Activated B cell treated with CpG ODN at 0.5 μM for 24 hours (primary cell): ENCODE data around the gene SORBS1. TPM values are rescaled to one million over a fixed set of nuclear protein-coding genes. Genes with fewer than 3 reads are reported as not detected.

Experiments used
- ATAC-seq: fragments of 200-7000 bp; cut with Tn5 transposase; one replicate; pipeline ENCODE4 v1.10.0; 2021; ENCODE audit warnings: low read depth, mild to moderate bottlenecking, moderate library complexity
- CTCF ChIA-PET: fragments of 350-600 bp; sonication (Branson Sonifier 250); formaldehyde crosslinking; loops from one replicate; lab custom pipeline; 2021; ENCODE audit warnings: antibody characterized with exemption; lab: Charles Lee
- POLR2A ChIA-PET: fragments of 350-600 bp; sonication (Branson Sonifier 250); formaldehyde crosslinking; loops from one replicate; lab custom pipeline; 2021; ENCODE audit warnings: antibody characterized with exemption; lab: Charles Lee
- DNase-seq: peaks from one replicate; pipeline ENCODE4 v3.0.0; 2022
- H3K27ac Mint-ChIP-seq: one replicate; pipeline ENCODE4 v1.8.0; 2020; ENCODE audit warnings: mixed read lengths
- H3K27me3 Mint-ChIP-seq: one replicate; pipeline ENCODE4 v1.8.0; 2021; ENCODE audit warnings: mixed read lengths
- H3K36me3 Mint-ChIP-seq: one replicate; pipeline ENCODE4 v1.8.0; 2021; ENCODE audit warnings: low read depth, mixed read lengths
- H3K4me1 Mint-ChIP-seq: one replicate; pipeline ENCODE4 v1.8.0; 2021; ENCODE audit warnings: mixed read lengths
- H3K4me3 Mint-ChIP-seq: one replicate; pipeline ENCODE4 v1.8.0; 2020; ENCODE audit warnings: mild to moderate bottlenecking, mixed read lengths
- H3K9me3 Mint-ChIP-seq: one replicate; pipeline ENCODE4 v1.8.0; 2020; ENCODE audit warnings: mixed read lengths
- intact Hi-C: fragments of 100-400 bp; cut with micrococcal nuclease; formaldehyde crosslinking; loops from one replicate; pipeline ENCODE4 v1.15.1; 2024
- total RNA-seq: library from RNA; stranded (reverse); gene quantifications from 2 replicates; pipeline ENCODE4 v1.2.3, GENCODE V29; 2022
- TF ChIP-seq, protein P1 (sequence below): fragments of 200-600 bp; IDR thresholded peaks from one replicate; pipeline ENCODE4 v1.8.0; 2022; ENCODE audit warnings: antibody characterized with exemption, mild to moderate bottlenecking

Gene SORBS1
- total RNA-seq, 1 donor from 2014 or later, result 0.42 TPM

- Mint-ChIP-seq H3K27me3 (peaks cover 1% of the 10 kb centered on the region), H3K36me3 (peaks cover 24% of the 10 kb centered on the region), H3K9me3 (no peaks in the 10 kb centered on the region), H3K4me1 (no peaks in the 10 kb centered on the region), H3K4me3 (no peak overlapping the region), H3K27ac (no peak overlapping the region)
- intact Hi-C loops, result no loop called here
- ChIA-PET POLR2A (no interaction called here), CTCF (interaction anchor here (1.1 to 1.7 kb wide), 2 partner anchors 171 to 262 kb away, joined by 7 read pairs; no protein-coding TSS in a partner anchor)
- TF ChIP-seq, protein P1, sequence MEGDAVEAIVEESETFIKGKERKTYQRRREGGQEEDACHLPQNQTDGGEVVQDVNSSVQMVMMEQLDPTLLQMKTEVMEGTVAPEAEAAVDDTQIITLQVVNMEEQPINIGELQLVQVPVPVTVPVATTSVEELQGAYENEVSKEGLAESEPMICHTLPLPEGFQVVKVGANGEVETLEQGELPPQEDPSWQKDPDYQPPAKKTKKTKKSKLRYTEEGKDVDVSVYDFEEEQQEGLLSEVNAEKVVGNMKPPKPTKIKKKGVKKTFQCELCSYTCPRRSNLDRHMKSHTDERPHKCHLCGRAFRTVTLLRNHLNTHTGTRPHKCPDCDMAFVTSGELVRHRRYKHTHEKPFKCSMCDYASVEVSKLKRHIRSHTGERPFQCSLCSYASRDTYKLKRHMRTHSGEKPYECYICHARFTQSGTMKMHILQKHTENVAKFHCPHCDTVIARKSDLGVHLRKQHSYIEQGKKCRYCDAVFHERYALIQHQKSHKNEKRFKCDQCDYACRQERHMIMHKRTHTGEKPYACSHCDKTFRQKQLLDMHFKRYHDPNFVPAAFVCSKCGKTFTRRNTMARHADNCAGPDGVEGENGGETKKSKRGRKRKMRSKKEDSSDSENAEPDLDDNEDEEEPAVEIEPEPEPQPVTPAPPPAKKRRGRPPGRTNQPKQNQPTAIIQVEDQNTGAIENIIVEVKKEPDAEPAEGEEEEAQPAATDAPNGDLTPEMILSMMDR, result no peak
- ATAC-seq (no peak), DNase-seq (no peak)
Observed at GRCh38 chr10:95602382-95602781, 41.2 kb upstream of the SORBS1 start.

DNA sequence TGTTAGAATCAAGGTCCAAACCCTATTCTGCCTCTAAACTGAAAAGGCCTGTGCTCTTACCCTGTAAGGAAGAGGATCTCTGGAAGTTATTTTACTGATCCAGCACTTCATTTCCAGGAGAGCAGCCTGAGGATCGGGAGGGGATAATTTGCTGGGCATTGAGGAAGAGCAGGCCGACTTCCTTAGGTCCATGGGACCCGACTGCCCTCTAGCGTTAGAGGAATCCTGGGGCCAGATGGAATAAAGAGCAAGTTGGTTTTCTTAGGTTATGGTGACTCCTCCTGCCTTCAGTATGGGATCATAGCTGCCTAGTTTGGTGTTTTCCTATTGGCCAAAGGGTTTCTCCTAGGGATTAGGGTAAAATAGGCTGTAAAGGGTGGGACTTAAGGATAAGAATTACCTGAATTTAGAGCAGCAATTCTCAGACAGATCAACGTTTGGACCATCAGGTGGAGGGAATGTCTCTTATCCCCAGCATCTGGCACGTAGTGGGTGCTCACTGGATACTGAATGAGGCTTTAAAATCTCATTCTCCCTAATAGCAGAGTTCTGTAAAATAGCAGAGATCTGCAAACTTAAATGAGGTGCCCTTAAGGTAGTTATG lies 40.0 kb upstream of the SORBS1 start:
- ChIA-PET POLR2A (no interaction called here), CTCF (interaction anchor here (1.2 to 3.4 kb wide), 3 partner anchors 170 to 175 kb away, joined by 5 to 19 read pairs (median 7); no protein-coding TSS in a partner anchor)
- TF ChIP-seq, protein P1, result no peak
- no peak overlapping the region for H3K27ac Mint-ChIP-seq
- H3K9me3 Mint-ChIP-seq, result no peaks in the 10 kb centered on the region
- ATAC-seq, result no peak
- peaks cover 13% of the 10 kb centered on the region for H3K36me3 Mint-ChIP-seq
- DNase-seq, result no peak
- intact Hi-C loops, result loop anchor here (1.0 to 2.0 kb wide), 3 partner anchors 171 to 972 kb away; no protein-coding TSS in a partner anchor
- no peak overlapping the region for H3K4me3 Mint-ChIP-seq
- peaks cover 1% of the 10 kb centered on the region for H3K27me3 Mint-ChIP-seq
- no peaks in the 10 kb centered on the region for H3K4me1 Mint-ChIP-seq

DNA sequence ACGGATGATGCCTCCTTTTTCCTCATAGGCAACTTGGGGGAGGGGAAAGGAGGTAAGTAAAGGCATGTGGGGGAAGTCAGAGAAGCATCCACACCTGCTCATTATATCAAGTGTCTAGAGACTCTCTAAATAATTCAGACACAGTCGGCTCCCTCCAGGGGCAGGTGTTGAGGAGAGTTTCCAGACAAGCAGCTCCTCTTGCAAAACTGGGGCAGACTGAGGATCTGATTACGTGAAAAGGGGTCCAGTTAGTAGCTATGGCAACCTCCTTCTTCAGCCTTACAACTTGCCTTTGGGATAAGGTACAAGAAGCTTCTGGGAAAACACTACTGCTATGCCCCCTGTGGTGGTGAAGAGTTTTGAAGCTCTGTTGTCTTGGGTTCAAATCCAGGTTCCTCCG lies 39.0 kb upstream of the SORBS1 start:
- H3K9me3 Mint-ChIP-seq, result no peaks in the 10 kb centered on the region
- H3K4me1 Mint-ChIP-seq, result no peaks in the 10 kb centered on the region
- intact Hi-C loops, result loop anchor here (2.0 kb wide), 1 partner anchor 971 kb away; no protein-coding TSS in a partner anchor
- ATAC-seq (no peak), DNase-seq (no peak)
- H3K36me3 Mint-ChIP-seq, result peaks cover 3% of the 10 kb centered on the region
- no peak overlapping the region for H3K27ac Mint-ChIP-seq
- ChIA-PET POLR2A (no interaction called here), CTCF (interaction anchor here (0.7 to 3.4 kb wide), 3 partner anchors 18 to 237 kb away, joined by 3 to 19 read pairs (median 4); no protein-coding TSS in a partner anchor)
- TF ChIP-seq, protein P1, result no peak
- H3K4me3 Mint-ChIP-seq, result no peak overlapping the region
- peaks cover 1% of the 10 kb centered on the region for H3K27me3 Mint-ChIP-seq

DNA sequence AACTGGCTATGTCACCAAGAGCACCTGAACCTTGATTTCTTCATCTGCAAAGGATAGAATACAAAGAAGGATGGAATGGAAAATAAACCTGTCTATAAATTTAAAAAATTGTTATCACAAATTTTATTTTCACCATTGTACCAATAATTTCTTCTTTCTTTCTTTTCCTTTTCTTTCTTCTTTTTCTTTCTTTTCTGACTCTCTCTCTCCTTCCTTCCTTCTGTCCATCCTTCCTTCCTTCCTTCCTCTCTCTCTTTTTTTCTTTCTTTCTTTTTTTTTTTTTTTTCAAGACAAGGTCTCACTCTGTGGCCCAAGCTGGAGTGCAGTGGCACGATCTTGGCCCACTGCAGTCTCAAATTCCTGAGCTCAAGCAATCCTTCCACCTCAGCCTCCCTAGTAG lies 36.6 kb upstream of the SORBS1 start:
- Mint-ChIP-seq H3K27me3 (peaks cover 4% of the 10 kb centered on the region), H3K9me3 (no peaks in the 10 kb centered on the region), H3K36me3 (no peaks in the 10 kb centered on the region), H3K4me3 (no peak overlapping the region), H3K4me1 (no peaks in the 10 kb centered on the region), H3K27ac (no peak overlapping the region)
- POLR2A ChIA-PET, result interaction anchor here (0.7 kb wide), 1 partner anchor 1505 kb away, joined by 3 read pairs; no protein-coding TSS in a partner anchor
- CTCF ChIA-PET, result interaction anchor here (3.4 kb wide), 1 partner anchor 167 kb away, joined by 19 read pairs; no protein-coding TSS in a partner anchor
- intact Hi-C loops, result loop anchor here (10.0 kb wide), 1 partner anchor 353 kb away; no protein-coding TSS in a partner anchor
- TF ChIP-seq, protein P1, result no peak
- ATAC-seq (no peak), DNase-seq (no peak)

DNA sequence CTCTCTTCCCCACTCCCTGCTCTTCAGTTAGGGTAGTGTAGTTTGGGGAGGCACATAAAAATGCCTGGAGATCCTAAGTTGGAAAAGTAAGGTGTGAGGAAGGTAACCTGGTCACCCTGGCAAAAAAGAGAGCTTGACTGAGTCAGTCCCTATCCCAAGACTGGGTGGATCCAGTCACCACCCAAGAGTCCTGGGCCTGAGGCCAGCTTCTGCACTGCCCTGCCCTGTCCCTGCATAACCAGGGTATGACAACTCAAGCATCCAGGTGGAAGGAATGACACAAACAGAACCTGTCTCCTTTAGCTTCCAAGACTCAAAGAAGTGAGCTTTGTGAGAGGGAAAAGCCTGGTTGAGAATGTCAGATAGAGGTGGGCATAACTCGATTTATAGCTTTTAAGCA lies 26.9 kb upstream of the SORBS1 start:
- ATAC-seq, result no peak
- Mint-ChIP-seq H3K27me3 (peaks cover 14% of the 10 kb centered on the region), H3K36me3 (no peaks in the 10 kb centered on the region), H3K9me3 (no peaks in the 10 kb centered on the region), H3K27ac (no peak overlapping the region), H3K4me3 (no peak overlapping the region), H3K4me1 (no peaks in the 10 kb centered on the region)
- ChIA-PET CTCF (no interaction called here), POLR2A (no interaction called here)
- no peak for DNase-seq
- TF ChIP-seq, protein P1, result no peak
- intact Hi-C loops, result no loop called here
